Measurements from ENCODE around the gene SMC6.

GRCh38 chr2:17682098-17682857, 71.3 kb downstream of the SMC6 start:
- TF ChIP-seq CBX3 (IDR thresholded peaks at IDR 0.05; ENCODE audit: borderline replicate concordance, low read depth) (no peak), POLR2AphosphoS5 (IDR thresholded peaks at IDR 0.05; ENCODE audit: low read length) (no peak), EZH2 (IDR thresholded peaks at IDR 0.05; ENCODE audit: borderline replicate concordance, control insufficient read depth, low read depth, low read length) (no peak), TCF7 (IDR thresholded peaks at IDR 0.05; ENCODE audit: borderline replicate concordance) (no peak), CTCF (IDR thresholded peaks at IDR 0.05 in 2 of 3, conservative IDR thresholded peaks at IDR 0.05 in 1 of 3; ENCODE audit: control insufficient read depth in 2 of 3, extremely low read depth in 1 of 3, insufficient read depth in 1 of 3, low read depth in 3 of 3, low read length in 3 of 3) (no peak), SIN3A (IDR thresholded peaks at IDR 0.05; ENCODE audit: low read depth, low read length) (no peak), ETV6 (conservative IDR thresholded peaks at IDR 0.05 in 1 of 2, IDR thresholded peaks at IDR 0.05 in 1 of 2; ENCODE audit: borderline replicate concordance in 1 of 2, low read depth in 1 of 2) (no peak), REST (IDR thresholded peaks at IDR 0.05; ENCODE audit: low read depth, low read length) (no peak), RAD21 (IDR thresholded peaks at IDR 0.05; ENCODE audit: insufficient read depth, low read depth, low read length) (no peak)
